Activated CD4-positive, alpha-beta memory T cell treated with anti-CD3 and anti-CD28 coated beads, Interleukin-2, amount 10 ng/mL, durations not matched to agents 7 days and 5 days (primary cell): ENCODE measurements around the gene ASB13. TPM values are rescaled to one million over a fixed set of nuclear protein-coding genes. Genes with fewer than 3 reads are reported as not detected.
"Not testable (repeated sequence)": the region's sequence is repeated elsewhere in the genome, so short reads cannot be mapped to it uniquely, and the experiment has no call there.

Experiments
- CTCF ChIA-PET: fragments of 350-600 bp; sonication (Branson Sonifier 250); formaldehyde crosslinking; loops from one replicate; lab custom pipeline; 2021; ENCODE audit warnings: antibody characterized with exemption, inconsistent platforms; lab: Charles Lee
- POLR2A ChIA-PET: fragments of 350-600 bp; sonication (Branson Sonifier 250); formaldehyde crosslinking; loops from one replicate; lab custom pipeline; 2021; ENCODE audit warnings: antibody characterized with exemption; lab: Charles Lee
- DNase-seq: peaks from one replicate; pipeline ENCODE4 v3.0.0-alpha.2; 2020
- H3K27ac Mint-ChIP-seq: one replicate; pipeline ENCODE4 v1.8.0; 2021; ENCODE audit warnings: mild to moderate bottlenecking, mixed read lengths
- H3K27me3 Mint-ChIP-seq: one replicate; pipeline ENCODE4 v1.8.0; 2021; ENCODE audit warnings: mixed read lengths
- H3K36me3 Mint-ChIP-seq: one replicate; pipeline ENCODE4 v1.8.0; 2021; ENCODE audit warnings: low read depth, mixed read lengths
- H3K4me1 Mint-ChIP-seq: one replicate; pipeline ENCODE4 v1.8.0; 2021; ENCODE audit warnings: mixed read lengths
- H3K4me3 Mint-ChIP-seq: one replicate; pipeline ENCODE4 v1.8.0; 2021; ENCODE audit warnings: mild to moderate bottlenecking, mixed read lengths
- H3K9me3 Mint-ChIP-seq: one replicate; pipeline ENCODE4 v1.8.0; 2021; ENCODE audit warnings: mixed read lengths
- total RNA-seq, 2 experiments: library from RNA; stranded (reverse); gene quantifications; one replicate each; pipeline ENCODE4 v1.2.3, GENCODE V29; 2021

ASB13 gene
- total RNA-seq, 2 experiments from 2014 or later: 4.8 to 5.4 TPM

DNA sequence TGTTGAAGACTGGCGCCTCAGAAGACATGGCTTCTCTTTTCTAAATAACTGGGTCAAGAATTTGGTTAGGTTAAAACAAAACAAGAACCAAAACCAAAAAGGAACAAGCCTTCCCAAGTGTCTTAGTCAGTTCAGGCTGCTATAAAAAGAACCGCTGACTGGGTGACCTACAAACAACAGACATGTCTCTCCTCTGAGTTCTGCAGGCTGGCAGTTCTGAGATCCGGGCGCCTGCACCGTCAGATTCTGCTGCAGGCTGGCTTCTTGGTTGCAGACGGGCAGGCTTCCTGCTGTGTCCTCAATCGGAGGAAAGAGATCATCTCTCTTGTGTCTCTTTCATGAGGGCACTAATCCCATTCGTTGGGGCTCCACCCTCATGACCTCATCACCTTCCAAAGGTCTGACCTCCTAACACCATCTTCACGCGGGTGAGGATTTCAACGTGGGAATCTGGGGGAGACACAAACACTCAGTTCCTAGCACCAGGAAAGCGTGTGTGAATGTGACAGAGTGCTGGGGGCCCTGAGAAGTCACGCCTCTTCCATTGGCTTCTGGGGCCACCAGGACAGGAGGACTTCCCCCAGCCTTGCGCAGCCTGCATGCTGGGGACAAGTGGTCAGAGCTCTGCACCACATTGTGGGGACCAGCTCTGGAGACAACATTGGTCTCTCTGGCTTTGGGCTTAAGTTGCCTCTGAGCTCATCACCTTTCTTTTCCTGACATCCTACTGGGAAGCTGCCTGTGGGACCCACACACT is 63.1 kb downstream of the ASB13 start:
- Mint-ChIP-seq H3K4me1 (no peaks in the 10 kb centered on the region), H3K36me3 (no peaks in the 10 kb centered on the region), H3K27me3 (peaks cover 1% of the 10 kb centered on the region), H3K27ac (no peak overlapping the region), H3K4me3 (no peak overlapping the region), H3K9me3 (no peaks in the 10 kb centered on the region)
- no peak for DNase-seq
- ChIA-PET CTCF (interaction anchor here (2.5 kb wide), 1 partner anchor 19 kb away, joined by 6 read pairs; no protein-coding TSS in a partner anchor), POLR2A (no interaction called here)

DNA sequence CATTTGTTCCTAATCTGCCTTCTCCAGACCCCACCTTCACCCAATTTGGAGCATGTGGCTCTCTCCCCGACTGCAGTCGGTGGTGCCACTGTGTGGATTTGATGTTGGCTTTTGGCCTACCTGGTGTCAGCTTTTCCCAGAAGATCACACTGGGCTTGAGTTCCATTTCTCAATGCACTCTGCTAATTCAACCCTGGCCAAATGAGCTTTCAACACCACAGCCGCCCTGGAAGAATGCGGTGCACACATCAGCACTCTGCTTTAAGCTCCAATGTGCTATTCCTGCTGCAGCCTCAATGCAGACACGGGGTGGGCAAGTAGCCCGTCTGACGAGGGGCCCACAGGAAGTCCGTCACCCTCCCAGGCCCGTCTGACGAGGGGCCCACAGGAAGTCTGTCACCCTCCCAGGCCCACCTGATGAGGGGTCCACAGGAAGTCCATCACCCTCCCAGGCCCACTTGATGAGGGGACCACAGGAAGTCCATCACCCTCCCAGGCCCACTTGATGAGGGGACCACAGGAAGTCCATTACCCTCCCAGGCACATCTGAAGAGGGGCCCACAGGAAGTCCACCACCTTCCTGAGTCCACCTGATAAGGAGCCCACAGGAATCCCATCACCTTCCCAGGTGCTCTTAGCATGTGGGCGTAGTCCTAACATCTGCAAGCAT is 64.4 kb downstream of the ASB13 start:
- H3K36me3 Mint-ChIP-seq: no peaks in the 10 kb centered on the region
- no peak overlapping the region for H3K27ac Mint-ChIP-seq
- peaks cover 8% of the 10 kb centered on the region for H3K27me3 Mint-ChIP-seq
- DNase-seq: no peak
- H3K4me3 Mint-ChIP-seq: no peak overlapping the region
- no peaks in the 10 kb centered on the region for H3K9me3 Mint-ChIP-seq
- H3K4me1 Mint-ChIP-seq: no peaks in the 10 kb centered on the region
- ChIA-PET CTCF (interaction anchor here (1.0 kb wide), 1 partner anchor 21 kb away, joined by 4 read pairs; no protein-coding TSS in a partner anchor), POLR2A (no interaction called here)

DNA sequence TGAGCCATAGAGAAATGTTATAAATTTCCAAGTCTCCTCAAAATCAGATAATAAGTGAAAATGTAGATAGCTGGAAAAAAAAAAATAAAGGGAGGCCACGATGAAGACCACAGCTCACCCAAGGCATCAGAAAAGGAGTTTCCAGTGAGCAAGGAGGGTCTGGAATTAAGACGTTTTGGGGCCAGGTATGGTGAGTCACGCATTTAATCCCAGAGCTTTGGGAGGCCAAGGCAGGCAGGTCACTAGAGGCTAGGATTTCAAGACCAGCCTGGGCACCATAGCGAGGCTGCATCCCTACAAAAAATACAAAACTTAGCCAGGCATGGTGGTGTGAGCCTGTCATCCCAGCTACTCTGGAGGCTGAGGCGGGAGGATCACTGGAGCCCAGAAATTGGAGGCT is 65.5 kb downstream of the ASB13 start:
- Mint-ChIP-seq H3K4me3 (no peak overlapping the region), H3K9me3 (no peaks in the 10 kb centered on the region), H3K27ac (no peak overlapping the region), H3K27me3 (peaks cover 8% of the 10 kb centered on the region), H3K36me3 (no peaks in the 10 kb centered on the region), H3K4me1 (peaks cover 6% of the 10 kb centered on the region)
- POLR2A ChIA-PET: no interaction called here
- CTCF ChIA-PET: no interaction called here
- no peak for DNase-seq

DNA sequence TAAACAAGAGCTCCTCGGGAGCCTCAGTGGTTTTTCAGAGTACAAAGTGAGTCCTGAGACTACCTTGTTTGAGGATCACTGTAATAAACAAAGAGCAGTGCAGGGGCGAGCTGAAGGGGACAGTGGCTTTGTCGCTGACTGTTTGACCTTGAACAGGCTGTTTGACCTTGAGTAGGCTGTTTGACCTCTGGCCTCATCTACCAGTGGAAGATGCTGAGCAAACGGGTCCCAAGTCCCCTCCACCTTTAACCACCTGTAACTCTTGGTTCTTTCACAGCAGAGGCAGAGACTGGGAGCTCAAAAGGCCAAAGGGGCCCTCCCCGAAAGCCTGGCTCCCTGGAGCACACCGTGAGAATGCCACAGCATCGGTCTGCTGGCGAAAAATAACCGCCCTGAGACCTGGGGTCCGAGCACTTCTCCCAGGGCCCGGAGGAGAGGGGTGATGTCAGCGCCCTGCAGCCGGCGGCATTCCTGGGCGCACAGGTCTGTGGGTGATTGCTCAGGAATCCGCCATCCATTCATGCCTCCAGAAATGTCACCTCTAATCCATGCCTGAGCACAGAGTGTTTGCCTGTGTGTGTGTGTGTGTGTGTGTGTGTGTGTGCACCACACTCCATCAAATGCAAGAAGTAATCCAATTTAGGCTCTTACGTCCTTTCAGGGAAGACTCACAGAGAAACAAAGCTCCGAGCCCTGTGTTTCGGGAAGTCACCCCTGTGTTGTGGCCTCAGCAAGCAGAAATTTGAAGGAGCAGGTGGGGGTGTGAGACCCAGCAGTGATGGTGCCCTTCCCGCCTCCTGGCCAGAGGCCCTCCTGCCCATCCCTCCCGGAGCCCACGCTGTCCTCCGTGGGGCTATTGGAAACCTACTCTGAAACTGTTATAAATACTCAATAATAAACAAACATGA is 66.5 kb downstream of the ASB13 start:
- H3K27me3 Mint-ChIP-seq: peaks cover 9% of the 10 kb centered on the region
- no peak for DNase-seq
- no peak overlapping the region for H3K27ac Mint-ChIP-seq
- ChIA-PET POLR2A (no interaction called here), CTCF (interaction anchor here (1.2 kb wide), 1 partner anchor 24 kb away, joined by 3 read pairs; no protein-coding TSS in a partner anchor)
- H3K9me3 Mint-ChIP-seq: no peaks in the 10 kb centered on the region
- no peak overlapping the region for H3K4me3 Mint-ChIP-seq
- H3K4me1 Mint-ChIP-seq: peaks cover 8% of the 10 kb centered on the region
- H3K36me3 Mint-ChIP-seq: no peaks in the 10 kb centered on the region

DNA sequence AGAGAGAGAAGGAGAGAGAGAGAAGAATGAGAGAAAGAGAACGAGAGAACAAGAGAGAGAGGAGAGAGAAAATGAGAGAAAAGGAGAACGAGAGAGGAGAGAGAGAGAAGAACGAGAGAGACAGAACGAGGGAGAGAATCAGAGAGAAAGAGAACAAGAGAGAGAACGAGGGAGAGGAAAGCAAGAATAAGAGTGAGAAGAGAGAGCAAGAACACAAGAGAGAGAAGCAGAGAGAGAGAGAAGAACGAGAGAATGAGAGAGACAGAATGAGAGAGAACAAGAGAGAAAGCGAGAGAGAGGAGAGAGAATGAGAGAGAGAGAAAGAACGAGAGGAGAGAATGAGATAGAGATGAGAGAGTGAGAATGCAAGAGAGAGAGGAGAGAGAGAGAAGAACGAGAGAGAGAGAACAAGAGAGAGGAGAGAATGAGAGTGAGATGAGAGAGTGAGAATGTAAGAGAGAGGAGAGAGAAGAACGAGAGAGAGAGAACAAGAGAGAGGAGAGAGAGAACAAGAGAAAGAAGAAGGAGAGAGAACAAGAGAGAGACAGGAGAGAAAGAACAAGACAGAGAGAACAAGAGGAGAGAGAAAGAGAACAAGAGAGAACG is 68.2 kb downstream of the ASB13 start:
- Mint-ChIP-seq H3K4me3 (no peak overlapping the region), H3K36me3 (no peaks in the 10 kb centered on the region), H3K9me3 (no peaks in the 10 kb centered on the region), H3K4me1 (peaks cover 8% of the 10 kb centered on the region), H3K27ac (no peak overlapping the region), H3K27me3 (peaks cover 16% of the 10 kb centered on the region)
- CTCF ChIA-PET: no interaction called here
- POLR2A ChIA-PET: no interaction called here
- no peak for DNase-seq

DNA sequence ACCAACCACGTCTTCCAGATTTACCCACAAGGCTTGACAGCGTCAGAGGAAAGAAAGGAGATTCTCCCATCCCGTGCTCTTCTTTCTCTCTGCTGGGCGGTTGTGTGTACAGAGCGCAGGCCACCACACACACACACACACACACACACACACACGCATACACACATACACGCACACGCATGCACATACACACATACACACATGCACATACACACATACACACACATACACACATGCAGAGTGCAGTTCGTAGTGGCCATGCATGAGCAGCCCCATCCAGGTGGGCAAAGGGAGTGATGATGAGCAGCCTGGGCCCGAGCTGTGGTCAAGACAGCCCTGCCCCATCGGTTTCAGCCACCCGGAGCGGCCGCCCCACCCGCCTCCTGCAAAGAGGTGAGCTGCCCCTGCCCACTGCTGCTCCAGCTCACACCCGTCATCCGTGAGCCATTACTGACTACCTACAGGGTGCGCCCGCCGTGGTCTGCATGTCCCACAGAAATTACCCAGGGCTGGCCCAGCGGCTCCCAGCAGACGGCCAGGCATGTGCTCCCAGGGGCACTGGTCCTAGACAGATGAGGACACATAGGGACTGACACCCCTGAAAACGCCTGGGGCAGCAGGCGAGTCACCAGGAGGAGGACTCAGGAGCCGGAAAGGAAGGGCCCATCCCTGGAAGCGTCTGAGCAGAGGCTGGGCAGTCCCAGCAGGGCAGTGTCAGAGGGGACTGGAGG is 69.6 kb downstream of the ASB13 start:
- Mint-ChIP-seq H3K4me3 (no peak overlapping the region), H3K27me3 (peaks cover 18% of the 10 kb centered on the region), H3K4me1 (peaks cover 8% of the 10 kb centered on the region), H3K36me3 (no peaks in the 10 kb centered on the region), H3K9me3 (no peaks in the 10 kb centered on the region), H3K27ac (no peak overlapping the region)
- POLR2A ChIA-PET: no interaction called here
- CTCF ChIA-PET: no interaction called here
- no peak for DNase-seq

DNA sequence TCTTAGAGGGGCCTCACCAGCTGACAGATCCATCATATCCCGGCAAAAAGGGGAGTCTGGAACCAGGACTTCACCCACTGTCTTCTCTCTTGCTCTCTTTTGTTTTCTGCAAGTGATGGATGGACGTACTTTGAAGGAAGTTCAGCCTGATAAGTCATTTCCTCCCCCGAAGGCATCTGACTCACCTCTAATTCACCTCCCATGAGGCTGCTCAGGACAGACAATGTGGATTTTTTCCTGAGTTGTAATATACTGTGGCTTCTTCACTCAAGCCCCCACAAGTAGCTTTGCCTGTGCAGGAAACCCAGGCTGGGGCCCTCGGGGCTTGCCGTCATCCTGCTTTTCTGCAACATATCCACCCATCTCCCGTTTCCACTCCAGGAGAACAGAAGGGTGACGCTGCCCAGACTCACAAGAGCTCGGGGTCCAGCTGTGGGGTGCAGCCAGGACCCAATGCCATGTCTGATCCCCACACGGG is 70.4 kb downstream of the ASB13 start:
- DNase-seq: no peak
- ChIA-PET CTCF (interaction anchor here (2.6 kb wide), 1 partner anchor 27 kb away, joined by 9 read pairs; no protein-coding TSS in a partner anchor), POLR2A (no interaction called here)
- no peaks in the 10 kb centered on the region for H3K9me3 Mint-ChIP-seq
- H3K36me3 Mint-ChIP-seq: no peaks in the 10 kb centered on the region
- H3K4me1 Mint-ChIP-seq: peaks cover 9% of the 10 kb centered on the region
- no peak overlapping the region for H3K27ac Mint-ChIP-seq
- H3K27me3 Mint-ChIP-seq: peaks cover 18% of the 10 kb centered on the region
- H3K4me3 Mint-ChIP-seq: no peak overlapping the region

DNA sequence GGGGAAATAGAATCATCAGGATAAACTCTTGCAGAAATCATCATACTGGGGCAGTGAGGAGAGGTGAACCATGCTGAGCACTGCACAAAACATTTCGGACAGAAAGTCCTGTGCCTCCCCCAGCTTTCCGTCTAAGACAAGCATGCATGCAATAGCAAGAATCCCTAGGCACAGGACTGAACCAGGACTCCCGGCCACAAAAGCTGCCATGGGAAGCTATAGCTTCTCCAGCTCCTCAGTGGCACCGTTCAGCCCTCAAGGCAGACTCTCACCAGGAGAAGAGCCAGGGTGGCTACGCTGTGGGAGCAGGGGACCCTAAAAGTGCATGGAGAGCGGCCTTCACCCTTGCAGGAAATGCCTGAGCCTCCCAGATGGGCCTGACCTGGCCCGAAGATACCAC is 70.8 kb downstream of the ASB13 start:
- peaks cover 11% of the 10 kb centered on the region for H3K4me1 Mint-ChIP-seq
- H3K27me3 Mint-ChIP-seq: peaks cover 18% of the 10 kb centered on the region
- ChIA-PET CTCF (interaction anchor here (2.6 kb wide), 1 partner anchor 28 kb away, joined by 9 read pairs; no protein-coding TSS in a partner anchor), POLR2A (no interaction called here)
- no peaks in the 10 kb centered on the region for H3K9me3 Mint-ChIP-seq
- no peak overlapping the region for H3K4me3 Mint-ChIP-seq
- H3K27ac Mint-ChIP-seq: no peak overlapping the region
- DNase-seq: no peak
- H3K36me3 Mint-ChIP-seq: no peaks in the 10 kb centered on the region

DNA sequence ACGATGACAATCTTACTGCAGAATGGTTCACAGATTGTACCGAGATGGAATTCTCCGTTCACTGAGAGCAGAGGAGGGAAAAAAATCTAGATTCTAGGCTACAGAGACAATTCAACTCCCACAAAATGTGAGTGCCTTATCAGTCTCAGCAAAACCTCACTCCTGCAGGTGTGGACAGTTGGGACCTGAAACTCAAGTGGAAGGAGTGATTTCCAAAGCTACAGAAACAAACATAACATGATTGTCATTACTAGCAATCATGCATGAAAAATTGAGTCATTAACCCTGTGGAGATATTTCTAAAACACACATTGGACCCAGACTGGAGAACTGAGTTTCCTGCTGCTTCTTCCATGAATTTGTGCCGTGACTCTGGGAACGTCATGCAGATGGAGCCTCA is 71.3 kb downstream of the ASB13 start:
- Mint-ChIP-seq H3K4me3 (no peak overlapping the region), H3K27me3 (peaks cover 18% of the 10 kb centered on the region), H3K27ac (no peak overlapping the region), H3K9me3 (no peaks in the 10 kb centered on the region), H3K36me3 (no peaks in the 10 kb centered on the region), H3K4me1 (peaks cover 12% of the 10 kb centered on the region)
- ChIA-PET CTCF (interaction anchor here (2.6 kb wide), 1 partner anchor 28 kb away, joined by 9 read pairs; no protein-coding TSS in a partner anchor), POLR2A (no interaction called here)
- DNase-seq: no peak

DNA sequence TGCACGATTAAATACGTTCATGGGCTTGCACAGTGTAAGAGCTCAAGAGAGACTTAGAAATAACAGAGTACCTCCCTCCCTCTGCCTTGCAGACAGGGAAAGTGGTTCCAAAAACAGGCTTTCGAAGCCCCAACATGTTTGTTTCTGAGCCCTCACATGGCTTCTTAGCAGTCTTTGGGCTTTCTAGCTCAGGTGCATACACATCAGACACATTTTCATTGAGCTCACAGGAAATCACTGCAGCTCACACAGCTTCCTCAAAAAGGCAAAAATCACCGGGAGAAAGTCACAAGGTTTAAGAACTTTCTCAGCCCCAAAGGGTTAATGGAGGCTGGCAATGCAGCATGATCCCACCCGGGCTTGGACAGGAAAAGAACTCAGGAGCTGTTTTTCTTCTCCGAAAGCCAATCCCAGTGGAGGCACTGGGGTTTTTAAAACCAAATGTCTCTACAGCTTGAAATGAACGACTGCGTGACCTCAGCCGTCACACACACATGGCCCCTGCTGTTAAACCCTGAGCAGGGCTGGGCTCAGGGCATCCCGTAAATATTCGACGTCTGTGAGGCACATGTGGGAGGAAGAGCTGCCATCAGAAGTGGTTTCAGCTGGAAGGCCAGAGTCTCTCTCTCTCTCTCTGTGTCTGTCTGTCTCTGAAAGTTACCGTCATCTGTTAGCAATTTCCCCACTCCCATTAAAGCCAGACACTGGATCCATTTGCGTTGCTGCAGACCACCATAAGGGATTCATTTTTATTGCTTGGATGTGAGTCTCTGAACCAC is 71.9 kb downstream of the ASB13 start:
- peaks cover 16% of the 10 kb centered on the region for H3K4me1 Mint-ChIP-seq
- POLR2A ChIA-PET: interaction anchor here (1.1 kb wide), 1 partner anchor 10 kb away, joined by 3 read pairs; no protein-coding TSS in a partner anchor

DNA sequence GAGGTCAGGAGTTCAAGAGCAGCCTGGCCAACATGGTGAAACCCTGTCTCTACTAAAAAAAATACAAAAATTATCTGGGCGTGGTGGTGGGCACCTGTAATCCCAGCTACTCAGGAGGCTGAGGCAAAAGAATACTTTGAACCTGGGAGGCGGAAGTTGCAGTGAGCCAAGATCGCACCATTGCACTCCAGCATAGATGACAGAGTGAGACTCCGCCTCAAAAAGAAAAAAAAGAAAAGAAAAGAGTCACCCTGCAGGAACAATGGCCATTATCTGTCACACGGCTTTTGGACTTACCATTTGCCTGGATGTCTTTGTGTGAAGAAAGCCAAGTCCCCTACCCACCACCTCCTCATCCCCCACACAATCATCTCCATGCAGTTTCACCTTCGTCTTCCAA is 73.0 kb downstream of the ASB13 start:
- CTCF ChIA-PET: interaction anchor here (2.6 kb wide), 1 partner anchor 30 kb away, joined by 9 read pairs; no protein-coding TSS in a partner anchor

More for the DNA sequence above, 71.9 kb downstream of the ASB13 start:
- H3K9me3 Mint-ChIP-seq: no peaks in the 10 kb centered on the region
- CTCF ChIA-PET: interaction anchor here (0.6 to 2.6 kb wide), 2 partner anchors 10 to 29 kb away, joined by 6 to 9 read pairs; no protein-coding TSS in a partner anchor
- H3K27me3 Mint-ChIP-seq: peaks cover 18% of the 10 kb centered on the region
- no peak overlapping the region for H3K27ac Mint-ChIP-seq
- H3K4me3 Mint-ChIP-seq: no peak overlapping the region
- H3K36me3 Mint-ChIP-seq: no peaks in the 10 kb centered on the region
- no peak for DNase-seq

More for the DNA sequence above, 73.0 kb downstream of the ASB13 start:
- H3K27ac Mint-ChIP-seq, POLR2A ChIA-PET, H3K4me3 Mint-ChIP-seq, H3K9me3 Mint-ChIP-seq, DNase-seq, H3K36me3 Mint-ChIP-seq: not testable (repeated sequence)
- peaks cover 16% of the 10 kb centered on the region for H3K4me1 Mint-ChIP-seq
- peaks cover 19% of the 10 kb centered on the region for H3K27me3 Mint-ChIP-seq
